ENCODE data around the gene TEX19.
"Not testable (repeated sequence)": the region's sequence is repeated elsewhere in the genome, so short reads cannot be mapped to it uniquely, and the experiment has no call there.

Gene TEX19

DNA sequence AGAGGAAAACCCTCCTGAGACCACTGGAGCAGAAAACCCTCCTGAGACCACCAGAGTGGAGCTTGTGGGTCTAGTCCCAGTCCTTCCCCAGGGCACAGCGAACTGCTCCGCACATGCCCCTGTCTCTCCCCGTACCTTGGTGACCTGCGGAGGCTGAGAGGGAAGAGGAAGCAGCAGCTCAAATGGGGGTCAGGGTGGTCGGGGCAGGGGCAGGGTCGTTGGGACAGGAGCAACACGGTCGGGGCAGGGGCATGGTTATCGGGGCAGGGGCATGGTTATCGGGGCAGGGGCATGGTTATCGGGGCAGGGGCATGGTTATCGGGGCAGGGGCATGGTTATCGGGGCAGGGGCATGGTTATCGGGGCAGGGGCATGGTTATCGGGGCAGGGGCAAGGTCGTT is 53.0 kb downstream of the TEX19 start:
- DNase-seq = not testable (repeated sequence)

DNA sequence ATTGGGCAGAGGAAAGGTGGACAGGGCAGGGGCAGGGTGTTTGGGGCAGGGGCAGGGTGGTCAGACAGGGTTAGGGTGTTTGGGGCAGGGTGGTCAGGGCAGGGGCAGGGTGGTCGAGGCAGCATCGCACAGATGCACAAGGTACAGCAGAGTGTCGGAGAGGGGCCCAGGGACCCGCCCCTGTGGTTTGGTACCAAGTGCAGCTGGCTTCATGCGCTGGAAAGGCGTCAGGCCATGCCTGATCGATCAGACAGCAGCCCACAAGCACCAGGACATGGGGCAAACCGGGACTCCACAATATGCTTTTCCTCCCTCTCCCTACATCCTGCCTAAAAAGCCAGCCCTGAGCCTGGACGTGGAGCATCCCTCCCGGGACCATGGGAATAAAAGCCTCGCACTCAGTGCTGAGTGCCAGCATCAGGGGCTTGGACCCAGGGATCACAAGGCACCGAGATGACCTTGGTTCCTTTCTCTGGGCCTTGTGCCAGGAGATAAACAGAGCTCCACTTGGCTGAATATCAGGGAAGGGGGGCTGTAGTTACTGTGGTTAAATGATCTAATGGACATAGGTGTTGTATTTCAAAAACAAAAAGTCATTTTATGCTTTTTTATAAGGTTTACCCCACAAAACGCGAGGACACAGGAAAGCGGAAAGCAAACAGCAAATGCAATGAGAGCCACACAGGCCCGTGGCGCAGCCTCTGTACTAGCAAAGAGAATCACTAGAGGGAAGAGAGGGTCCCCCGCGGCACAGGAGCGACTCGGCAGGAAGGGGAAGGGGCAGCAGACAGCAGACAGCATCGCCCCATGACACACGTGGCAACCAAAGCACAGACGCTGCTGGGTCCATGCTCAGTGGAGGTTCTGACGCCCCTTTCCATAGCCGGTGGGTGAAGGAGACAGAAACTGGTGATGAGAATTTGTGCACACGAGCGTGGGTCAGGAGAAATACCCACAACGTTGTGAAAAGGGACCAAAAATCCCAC is 53.8 kb downstream of the TEX19 start:
- DNase-seq = no peak

Data from activated naive CD4-positive, alpha-beta T cell treated with Interleukin-2 at 50 U/mL for 16 hours (primary cell).